SK-N-SH (cell line): Measurements from ENCODE around the gene ADAMTS19. TPM values are rescaled to one million over a fixed set of nuclear protein-coding genes. Genes with fewer than 3 reads are reported as not detected.

Experiments used
- CTCF ChIA-PET: fragments of 300-600, 350-600 bp; formaldehyde crosslinking; extraction: SDS; loops from one replicate; lab custom pipeline; 2021; lab: Yijun Ruan, JAX
- POLR2A ChIA-PET: fragments of 350-600 bp; sonication (Branson Sonifier 250); formaldehyde crosslinking; extraction: SDS; loops from one replicate; lab custom pipeline; 2020; ENCODE audit warnings: antibody characterized with exemption, inconsistent platforms; lab: Yijun Ruan, JAX
- DNase-seq: peaks from one replicate; pipeline ENCODE4 v3.0.0; 2012
- H2AFZ ChIP-seq: fragments of 200-600 bp; sonication (generic); 2 replicates; pipeline ENCODE4 v1.8.1; 2016; ENCODE audit warnings: antibody characterized with exemption, mild to moderate bottlenecking, low read depth
- H3F3A ChIP-seq: fragments of 200-600 bp; sonication (generic); replicated peaks from 2 replicates; pipeline ENCODE3; 2016; ENCODE audit warnings: antibody characterized with exemption, mild to moderate bottlenecking; ENCODE audit not compliant: insufficient read depth
- H3K27ac ChIP-seq, 2 experiments: fragments of 200-500 bp in 1 of 2; fragments of 200-600 bp in 1 of 2; sonication (Bioruptor generic) in 1 of 2; sonication (generic), shearing (Covaris generic) in 1 of 2; 2 replicates each; pipeline versions ENCODE4 v1.5.1 to v1.6.1; 2014 to 2016; ENCODE audit warnings: low read depth in 2 of 2, inconsistent platforms in 1 of 2, low read length in 1 of 2, mild to moderate bottlenecking in 1 of 2, mixed read lengths in 1 of 2
- H3K27me3 ChIP-seq: fragments of 200-600 bp; sonication (generic), shearing (Covaris generic); 2 replicates; pipeline ENCODE4 v1.6.1; 2016; ENCODE audit warnings: mixed run types; ENCODE audit not compliant: insufficient read depth
- H3K36me3 ChIP-seq, 2 experiments: fragments of 200-500 bp in 1 of 2; fragments of 200-600 bp in 1 of 2; sonication (Bioruptor generic) in 1 of 2; sonication (generic) in 1 of 2; replicated peaks in 1 of 2; 2 replicates each; pipeline versions ENCODE3 to v1.5.1; 2014 to 2016; ENCODE audit warnings: low read length in 1 of 2, mild to moderate bottlenecking in 1 of 2; ENCODE audit not compliant: insufficient read depth in 2 of 2, control insufficient read depth in 1 of 2
- H3K4me1 ChIP-seq, 2 experiments: fragments of 200-500 bp in 1 of 2; fragments of 200-600 bp in 1 of 2; sonication (Bioruptor generic) in 1 of 2; sonication (generic), shearing (Covaris generic) in 1 of 2; 2 replicates each; pipeline versions ENCODE4 v1.5.1 to v1.6.1; 2014 to 2016; ENCODE audit warnings: low read depth in 1 of 2, low read length in 1 of 2, mixed run types in 1 of 2; ENCODE audit not compliant: insufficient read depth in 2 of 2, control insufficient read depth in 1 of 2
- H3K4me2 ChIP-seq: fragments of 200-600 bp; sonication (generic), shearing (Covaris generic); 2 replicates; pipeline ENCODE4 v1.6.1; 2017; ENCODE audit warnings: mixed run types
- H3K4me3 ChIP-seq, 2 experiments: fragments of 200-500 bp in 1 of 2; fragments of 200-600 bp in 1 of 2; sonication (Bioruptor generic) in 1 of 2; sonication (generic), shearing (Covaris generic) in 1 of 2; 2 replicates each; pipeline versions ENCODE4 v1.5.1 to v1.8.1; 2014 to 2016; ENCODE audit warnings: low read depth in 2 of 2, inconsistent platforms in 1 of 2, low read length in 1 of 2, mild to moderate bottlenecking in 1 of 2, mixed read lengths in 1 of 2, moderate library complexity in 1 of 2
- H3K79me2 ChIP-seq: fragments of 200-600 bp; sonication (generic); 2 replicates; pipeline ENCODE4 v1.8.1; 2017; ENCODE audit warnings: mild to moderate bottlenecking; ENCODE audit not compliant: insufficient read depth
- H3K9ac ChIP-seq: fragments of 200-600 bp; sonication (generic); 2 replicates; pipeline ENCODE4 v1.6.1; 2017; ENCODE audit warnings: mixed run types
- H3K9me2 ChIP-seq: fragments of 200-600 bp; sonication (generic); 2 replicates; pipeline ENCODE4 v1.6.1; 2017; ENCODE audit warnings: mixed run types
- H3K9me3 ChIP-seq: fragments of 200-600 bp; sonication (generic); 2 replicates; pipeline ENCODE4 v1.6.1; 2017; ENCODE audit warnings: mixed run types, mild to moderate bottlenecking, moderate library complexity
- H4K20me1 ChIP-seq: fragments of 200-600 bp; sonication (generic); 2 replicates; pipeline ENCODE4 v1.6.1; 2017; ENCODE audit warnings: mild to moderate bottlenecking, mixed run types; ENCODE audit not compliant: insufficient read depth
- CHD2 ChIP-seq: fragments of 150-350 bp; IDR thresholded peaks from 2 replicates; pipeline ENCODE4 v1.6.1; 2018; ENCODE audit warnings: low read length; ENCODE audit not compliant: partially characterized antibody
- EP300 ChIP-seq, 2 experiments: IDR thresholded peaks; 2 replicates each; pipeline versions ENCODE4 v1.4.0 to v1.6.1; 2012; ENCODE audit warnings: borderline replicate concordance in 1 of 2, low read depth in 1 of 2, low read length in 1 of 2
- EZH2phosphoT487 ChIP-seq: fragments of 200-600 bp; sonication (generic); IDR thresholded peaks from 2 replicates; pipeline ENCODE4 v1.6.1; 2017; ENCODE audit warnings: low read depth, mixed run types, mild to moderate bottlenecking, antibody characterized with exemption, moderate library complexity, borderline replicate concordance
- FOSL2 ChIP-seq: IDR thresholded peaks from 2 replicates; pipeline ENCODE4 v1.4.0; 2012; ENCODE audit warnings: low read depth, mild to moderate bottlenecking, moderate library complexity, borderline replicate concordance
- FOXJ3 ChIP-seq: sonication (generic); formaldehyde crosslinking; IDR thresholded peaks from 2 replicates; pipeline ENCODE4 v1.5.1; 2020; ENCODE audit warnings: mild to moderate bottlenecking, missing genetic modification reagents
- FOXM1 ChIP-seq: IDR thresholded peaks from 2 replicates; pipeline ENCODE4 v1.4.0; 2012; ENCODE audit warnings: low read depth, mild to moderate bottlenecking
- GATA2 ChIP-seq: sonication (generic); formaldehyde crosslinking; IDR thresholded peaks from 2 replicates; pipeline ENCODE4 v1.5.0; 2020; ENCODE audit warnings: mild to moderate bottlenecking, missing genetic modification reagents
- JUND ChIP-seq: IDR thresholded peaks from 2 replicates; pipeline ENCODE4 v1.4.0; 2012
- MEF2A ChIP-seq: IDR thresholded peaks from 2 replicates; pipeline ENCODE4 v1.4.0; 2012; ENCODE audit warnings: low read depth, borderline replicate concordance
- NFIC ChIP-seq: IDR thresholded peaks from 2 replicates; pipeline ENCODE4 v1.4.0; 2012; ENCODE audit warnings: borderline replicate concordance
- NRF1 ChIP-seq: IDR thresholded peaks from 2 replicates; pipeline ENCODE4 v1.6.1; 2012; ENCODE audit warnings: low read depth, mild to moderate bottlenecking, low read length
- RFX5 ChIP-seq: IDR thresholded peaks from 2 replicates; pipeline ENCODE4 v1.6.1; 2012; ENCODE audit warnings: mild to moderate bottlenecking, improper control_type of control experiment, low read length
- WGBS: methylation state at CpG from one replicate; pipeline ENCODE4 v1.1.6; 2017; ENCODE audit warnings: low lambda C conversion rate; 5-methylcytosine and 5-hydroxymethylcytosine counted together
- polyA plus RNA-seq, 3 experiments: library from polyadenylated mRNA; depleted of rRNA; stranded (reverse); fragments of >200 nt; gene quantifications; 2 replicates each; pipeline ENCODE4 v1.2.3, GENCODE V29; 2012
- TF ChIP-seq, protein P1 (sequence below): IDR thresholded peaks from 2 replicates; pipeline ENCODE4 v1.6.1; 2012; ENCODE audit warnings: mild to moderate bottlenecking, low read depth, low read length, moderate library complexity
- TF ChIP-seq, protein P2 (sequence below): IDR thresholded peaks from 2 replicates; pipeline ENCODE4 v1.4.0; 2012; ENCODE audit warnings: low read depth, borderline replicate concordance

The ADAMTS19 gene
- polyA plus RNA-seq, 1 of the 3 experiments (the other 2 are of a cell fraction), result 0.10 TPM

DNA sequence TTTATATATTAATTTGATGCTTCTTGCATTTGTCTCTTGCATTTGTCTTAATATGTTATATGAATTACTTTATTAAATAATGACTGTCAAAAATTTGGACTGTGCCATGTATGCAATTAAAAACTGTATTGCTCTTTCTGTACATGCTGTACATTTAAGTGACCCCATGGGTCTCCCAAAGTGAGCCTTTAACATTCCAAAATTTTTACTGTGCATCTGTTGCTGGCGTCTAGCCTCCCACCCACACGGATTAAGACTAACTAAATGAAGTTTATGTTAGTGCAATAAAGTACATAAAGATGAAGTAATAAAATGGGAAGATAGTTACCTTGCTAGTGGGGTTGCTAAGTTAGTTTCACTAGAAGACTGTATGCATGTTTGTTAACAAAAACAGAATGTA lies 48.5 kb downstream of the ADAMTS19 start (continued):
- TF ChIP-seq, protein P1, sequence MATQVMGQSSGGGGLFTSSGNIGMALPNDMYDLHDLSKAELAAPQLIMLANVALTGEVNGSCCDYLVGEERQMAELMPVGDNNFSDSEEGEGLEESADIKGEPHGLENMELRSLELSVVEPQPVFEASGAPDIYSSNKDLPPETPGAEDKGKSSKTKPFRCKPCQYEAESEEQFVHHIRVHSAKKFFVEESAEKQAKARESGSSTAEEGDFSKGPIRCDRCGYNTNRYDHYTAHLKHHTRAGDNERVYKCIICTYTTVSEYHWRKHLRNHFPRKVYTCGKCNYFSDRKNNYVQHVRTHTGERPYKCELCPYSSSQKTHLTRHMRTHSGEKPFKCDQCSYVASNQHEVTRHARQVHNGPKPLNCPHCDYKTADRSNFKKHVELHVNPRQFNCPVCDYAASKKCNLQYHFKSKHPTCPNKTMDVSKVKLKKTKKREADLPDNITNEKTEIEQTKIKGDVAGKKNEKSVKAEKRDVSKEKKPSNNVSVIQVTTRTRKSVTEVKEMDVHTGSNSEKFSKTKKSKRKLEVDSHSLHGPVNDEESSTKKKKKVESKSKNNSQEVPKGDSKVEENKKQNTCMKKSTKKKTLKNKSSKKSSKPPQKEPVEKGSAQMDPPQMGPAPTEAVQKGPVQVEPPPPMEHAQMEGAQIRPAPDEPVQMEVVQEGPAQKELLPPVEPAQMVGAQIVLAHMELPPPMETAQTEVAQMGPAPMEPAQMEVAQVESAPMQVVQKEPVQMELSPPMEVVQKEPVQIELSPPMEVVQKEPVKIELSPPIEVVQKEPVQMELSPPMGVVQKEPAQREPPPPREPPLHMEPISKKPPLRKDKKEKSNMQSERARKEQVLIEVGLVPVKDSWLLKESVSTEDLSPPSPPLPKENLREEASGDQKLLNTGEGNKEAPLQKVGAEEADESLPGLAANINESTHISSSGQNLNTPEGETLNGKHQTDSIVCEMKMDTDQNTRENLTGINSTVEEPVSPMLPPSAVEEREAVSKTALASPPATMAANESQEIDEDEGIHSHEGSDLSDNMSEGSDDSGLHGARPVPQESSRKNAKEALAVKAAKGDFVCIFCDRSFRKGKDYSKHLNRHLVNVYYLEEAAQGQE, result no peak
- TF ChIP-seq, protein P2, sequence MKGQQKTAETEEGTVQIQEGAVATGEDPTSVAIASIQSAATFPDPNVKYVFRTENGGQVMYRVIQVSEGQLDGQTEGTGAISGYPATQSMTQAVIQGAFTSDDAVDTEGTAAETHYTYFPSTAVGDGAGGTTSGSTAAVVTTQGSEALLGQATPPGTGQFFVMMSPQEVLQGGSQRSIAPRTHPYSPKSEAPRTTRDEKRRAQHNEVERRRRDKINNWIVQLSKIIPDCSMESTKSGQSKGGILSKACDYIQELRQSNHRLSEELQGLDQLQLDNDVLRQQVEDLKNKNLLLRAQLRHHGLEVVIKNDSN, result no peak
- TF ChIP-seq FOXM1, result no peak
- TF ChIP-seq EP300 (IDR thresholded peaks at IDR 0.05; ENCODE audit: borderline replicate concordance in 1 of 2, low read depth in 1 of 2, low read length in 1 of 2), result no peak
- TF ChIP-seq FOSL2, result no peak
- no peak for TF ChIP-seq EZH2phosphoT487
- TF ChIP-seq MEF2A, result no peak

DNA sequence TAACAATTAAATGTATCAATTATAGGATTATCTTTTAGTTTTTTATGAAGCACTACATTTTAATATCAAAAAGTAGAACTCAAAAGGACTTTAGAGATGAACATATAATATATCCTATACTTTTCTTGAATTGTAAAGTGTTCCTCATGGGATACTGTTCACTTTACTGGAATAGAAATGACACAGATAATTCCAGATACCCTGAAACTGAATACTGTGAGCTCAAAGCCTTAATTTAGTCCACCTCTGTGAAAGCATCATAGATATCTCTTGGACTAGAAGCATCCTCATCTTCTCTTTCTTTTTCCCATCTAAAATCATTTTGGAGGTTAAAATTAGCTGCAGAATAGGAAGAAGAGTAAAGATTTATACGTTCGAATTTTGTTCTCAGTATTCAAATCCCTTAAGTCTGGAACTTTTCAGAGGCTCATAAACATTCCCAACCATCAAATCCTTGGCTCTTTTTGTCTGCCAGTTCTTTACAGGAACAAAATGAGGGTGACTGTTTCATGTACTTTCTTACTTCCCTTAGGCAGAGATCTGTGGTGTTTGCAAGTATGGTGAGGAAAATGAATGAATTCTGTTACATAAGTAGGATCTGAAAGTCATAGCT lies 49.4 kb downstream of the ADAMTS19 start:
- Histone ChIP-seq H3K4me3 (no peak overlapping the region), H3K36me3 (no peaks in the 10 kb centered on the region), H4K20me1 (no peaks in the 10 kb centered on the region), H3K9me2 (no peaks in the 10 kb centered on the region), H3K4me2 (no peak overlapping the region), H3K27me3 (no peaks in the 10 kb centered on the region), H3F3A (no peaks in the 10 kb centered on the region), H3K9ac (no peak overlapping the region), H2AFZ (no peak overlapping the region), H3K27ac (no peak overlapping the region), H3K79me2 (no peaks in the 10 kb centered on the region), H3K4me1 (no peaks in the 10 kb centered on the region), H3K9me3 (no peaks in the 10 kb centered on the region)
- WGBS, result 1% methylated on average over 2 of the region's 2 CpGs
- no peak for TF ChIP-seq FOXJ3 (CRISPR knock-in tag)
- TF ChIP-seq NFIC, result no peak
- no peak for TF ChIP-seq FOSL2
- POLR2A ChIA-PET, result no interaction called here
- CTCF ChIA-PET, result no interaction called here
- no peak for DNase-seq

DNA sequence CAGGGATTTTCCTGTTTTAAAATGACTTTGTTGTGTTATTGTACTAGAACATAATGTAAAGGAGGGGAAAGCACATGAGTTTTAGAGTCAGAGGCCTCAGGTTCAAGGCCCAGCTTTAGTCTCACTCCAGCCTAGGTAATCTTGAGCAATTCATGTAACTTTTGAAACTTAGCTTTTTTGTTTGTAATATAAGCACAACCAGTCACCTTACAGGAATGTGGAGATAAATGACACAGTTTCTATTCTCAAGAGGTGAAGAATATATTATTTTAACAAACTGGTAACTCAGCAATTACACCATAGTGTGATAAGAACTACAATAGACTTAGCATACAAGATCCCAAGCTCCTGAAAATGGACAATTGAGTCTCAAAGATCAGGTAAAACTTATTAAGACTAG lies 51.2 kb downstream of the ADAMTS19 start:
- Histone ChIP-seq H3K36me3 (no peaks in the 10 kb centered on the region), H2AFZ (no peak overlapping the region), H3K9me3 (no peaks in the 10 kb centered on the region), H3K27me3 (no peaks in the 10 kb centered on the region), H3K79me2 (no peaks in the 10 kb centered on the region), H3K4me3 (no peak overlapping the region), H3F3A (no peaks in the 10 kb centered on the region), H3K27ac (no peak overlapping the region), H3K9me2 (0 out of 2 replicates have a peak, but pooled peaks cover 3% of the 10 kb centered on the region), H4K20me1 (no peaks in the 10 kb centered on the region), H3K4me1 (no peaks in the 10 kb centered on the region), H3K9ac (no peak overlapping the region), H3K4me2 (no peak overlapping the region)
- TF ChIP-seq, protein P2, result no peak
- no peak for TF ChIP-seq GATA2 (CRISPR knock-in tag)
- TF ChIP-seq CHD2, result no peak
- no peak for TF ChIP-seq NRF1
- TF ChIP-seq JUND, result no peak
- TF ChIP-seq RFX5, result no peak
- DNase-seq, result no peak
- ChIA-PET POLR2A (no interaction called here), CTCF (interaction anchor here (0.6 kb wide), 1 partner anchor 606 kb away, joined by 3 read pairs; no protein-coding TSS in a partner anchor)
